Measurements from ENCODE around the gene JMY.

The JMY gene

DNA sequence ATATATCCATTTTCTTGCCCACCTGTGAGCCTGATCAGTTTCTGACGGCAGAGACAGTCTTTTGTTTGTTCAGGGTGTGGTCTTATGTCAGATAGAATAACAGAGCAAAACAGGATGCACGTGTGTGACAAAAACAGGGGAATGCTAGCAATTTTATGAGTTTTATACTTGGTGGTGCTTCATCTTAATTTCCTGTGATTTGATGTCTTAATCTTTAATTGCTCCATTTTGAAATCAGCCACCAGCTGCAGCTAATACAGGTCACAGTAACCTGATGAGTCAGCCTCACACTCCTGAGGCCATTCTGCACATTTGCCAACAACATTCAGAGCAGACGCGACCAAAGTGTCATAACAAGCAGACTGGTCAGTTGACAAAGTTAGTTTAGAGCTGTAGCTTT, 42.3 kb upstream of the JMY start:
- H3K9ac ChIP-seq (ENCODE audit: low read length) = no peak overlapping the region
- H3K27ac ChIP-seq (ENCODE audit: low read depth, low read length) = no peak overlapping the region
- no peak overlapping the region for H3K4me2 ChIP-seq (ENCODE audit: low read length)
- H3K4me1 ChIP-seq (ENCODE audit: control insufficient read depth, low read depth, low read length) = no peaks in the 10 kb centered on the region
- no peak overlapping the region for H4K5ac ChIP-seq (ENCODE audit: low read length)
- H3K56ac ChIP-seq (ENCODE audit: low read length) = no peak overlapping the region
- no peak overlapping the region for H4K8ac ChIP-seq (ENCODE audit: low read depth, low read length)
- no peaks in the 10 kb centered on the region for H3K36me3 ChIP-seq (ENCODE audit: control insufficient read depth, insufficient read depth, low read length)
- H2BK120ac ChIP-seq (ENCODE audit: low read depth, low read length) = no peak overlapping the region
- no peak overlapping the region for H3K18ac ChIP-seq (ENCODE audit: low read length)
- no peak overlapping the region for H3K4me3 ChIP-seq (ENCODE audit: low read length)
- H3K79me1 ChIP-seq (ENCODE audit: low read length) = no peaks in the 10 kb centered on the region
- no peaks in the 10 kb centered on the region for H3K27me3 ChIP-seq (ENCODE audit: insufficient read depth, low read length, poor library complexity)
- H2AK5ac ChIP-seq (ENCODE audit: low read length) = no peak overlapping the region
- DNase-seq = no peak
- no CpG with 5 or more reads among the region's 4 CpGs for WGBS (ENCODE audit: extremely low coverage, insufficient coverage, low lambda C conversion rate)
- no peak overlapping the region for H2BK15ac ChIP-seq (replicated peaks; ENCODE audit: low read depth)
- no peak overlapping the region for H3K23ac ChIP-seq (ENCODE audit: low read length)
- no peak overlapping the region for H3K4ac ChIP-seq (ENCODE audit: low read depth, low read length)
- no peaks in the 10 kb centered on the region for H3K79me2 ChIP-seq (ENCODE audit: control insufficient read depth, insufficient read depth, low read length)
- no peak overlapping the region for H2BK5ac ChIP-seq (ENCODE audit: low read length)

DNA sequence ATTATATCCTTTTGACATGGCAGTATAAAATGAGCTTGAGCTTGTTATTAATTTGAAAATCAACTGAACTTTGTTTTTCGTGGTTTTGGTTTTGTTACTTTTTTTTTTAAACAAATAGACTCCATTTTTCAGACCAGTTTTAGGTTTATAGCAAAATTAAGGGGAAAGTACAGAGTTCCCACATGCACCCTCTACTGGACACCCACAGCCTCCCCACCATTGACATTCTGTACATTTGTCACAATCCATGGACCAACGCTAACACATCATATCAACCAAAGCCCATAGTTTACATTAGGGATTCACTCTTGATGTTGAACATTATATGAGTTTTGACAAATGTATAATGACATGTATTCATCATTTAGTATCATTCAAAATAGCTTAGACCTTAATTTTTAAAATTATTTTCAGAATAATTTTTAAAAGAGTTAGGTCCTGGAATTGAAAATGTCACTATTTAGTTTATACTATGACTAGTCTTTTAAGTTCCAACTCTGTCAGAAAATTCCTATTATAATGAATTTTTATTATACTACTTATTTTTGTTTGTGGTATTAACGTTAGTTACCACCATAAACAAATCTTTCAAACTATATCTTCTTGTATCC, 35.3 kb upstream of the JMY start:
- no peak overlapping the region for H4K8ac ChIP-seq (ENCODE audit: low read depth, low read length)
- H3K79me1 ChIP-seq (ENCODE audit: low read length) = no peaks in the 10 kb centered on the region
- no peak overlapping the region for H2BK120ac ChIP-seq (ENCODE audit: low read depth, low read length)
- WGBS (ENCODE audit: extremely low coverage, insufficient coverage, low lambda C conversion rate) = no CpG with 5 or more reads among the region's 3 CpGs
- H3K27me3 ChIP-seq (ENCODE audit: insufficient read depth, low read length, poor library complexity) = no peaks in the 10 kb centered on the region
- no peak for DNase-seq
- no peaks in the 10 kb centered on the region for H3K36me3 ChIP-seq (ENCODE audit: control insufficient read depth, insufficient read depth, low read length)
- no peak overlapping the region for H2AK5ac ChIP-seq (ENCODE audit: low read length)
- H3K9ac ChIP-seq (ENCODE audit: low read length) = no peak overlapping the region
- H3K79me2 ChIP-seq (ENCODE audit: control insufficient read depth, insufficient read depth, low read length) = no peaks in the 10 kb centered on the region
- no peak overlapping the region for H2BK5ac ChIP-seq (ENCODE audit: low read length)
- no peak overlapping the region for H3K18ac ChIP-seq (ENCODE audit: low read length)
- H3K23ac ChIP-seq (ENCODE audit: low read length) = no peak overlapping the region
- H3K4me1 ChIP-seq (ENCODE audit: control insufficient read depth, low read depth, low read length) = peaks cover 2% of the 10 kb centered on the region
- H3K4ac ChIP-seq (ENCODE audit: low read depth, low read length) = no peak overlapping the region
- H3K27ac ChIP-seq (ENCODE audit: low read depth, low read length) = no peak overlapping the region
- no peak overlapping the region for H3K56ac ChIP-seq (ENCODE audit: low read length)
- no peak overlapping the region for H3K4me3 ChIP-seq (ENCODE audit: low read length)
- no peak overlapping the region for H4K5ac ChIP-seq (ENCODE audit: low read length)
- no peak overlapping the region for H3K4me2 ChIP-seq (ENCODE audit: low read length)
- no peak overlapping the region for H2BK15ac ChIP-seq (replicated peaks; ENCODE audit: low read depth)

DNA sequence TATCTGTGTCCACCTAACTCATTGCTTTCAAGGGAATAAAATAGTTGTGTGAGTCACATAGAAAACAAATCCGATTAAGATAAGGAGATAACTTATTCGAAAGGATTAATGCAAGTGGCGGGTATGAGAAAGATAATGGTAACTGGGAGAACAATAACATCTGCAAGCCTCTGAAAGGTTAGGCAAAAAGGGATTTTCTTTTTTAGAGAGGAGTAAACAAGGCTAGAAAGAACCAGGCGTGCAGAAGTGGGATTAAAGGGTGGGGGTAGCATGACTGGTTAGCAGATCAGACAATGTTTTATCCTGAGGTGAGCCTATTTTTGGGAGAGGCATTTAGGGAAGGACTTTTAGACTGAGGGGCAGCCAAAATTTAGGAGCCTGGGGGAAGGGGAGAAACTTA, 34.7 kb upstream of the JMY start:
- H3K79me2 ChIP-seq (ENCODE audit: control insufficient read depth, insufficient read depth, low read length) = no peaks in the 10 kb centered on the region
- H4K5ac ChIP-seq (ENCODE audit: low read length) = no peak overlapping the region
- no peak overlapping the region for H2AK5ac ChIP-seq (ENCODE audit: low read length)
- H2BK15ac ChIP-seq (replicated peaks; ENCODE audit: low read depth) = no peak overlapping the region
- H3K18ac ChIP-seq (ENCODE audit: low read length) = no peak overlapping the region
- no peaks in the 10 kb centered on the region for H3K27me3 ChIP-seq (ENCODE audit: insufficient read depth, low read length, poor library complexity)
- H3K27ac ChIP-seq (ENCODE audit: low read depth, low read length) = peak overlapping the region; percentile 83
- peaks cover 2% of the 10 kb centered on the region for H3K4me1 ChIP-seq (ENCODE audit: control insufficient read depth, low read depth, low read length)
- H3K23ac ChIP-seq (ENCODE audit: low read length) = no peak overlapping the region
- H3K79me1 ChIP-seq (ENCODE audit: low read length) = no peaks in the 10 kb centered on the region
- H3K36me3 ChIP-seq (ENCODE audit: control insufficient read depth, insufficient read depth, low read length) = no peaks in the 10 kb centered on the region
- peak overlapping the region; percentile 56 for H4K8ac ChIP-seq (ENCODE audit: low read depth, low read length)
- H3K56ac ChIP-seq (ENCODE audit: low read length) = peak overlapping the region; percentile 62
- no peak overlapping the region for H3K9ac ChIP-seq (ENCODE audit: low read length)
- no peak overlapping the region for H3K4me3 ChIP-seq (ENCODE audit: low read length)
- DNase-seq = peak; percentile 72
- H3K4ac ChIP-seq (ENCODE audit: low read depth, low read length) = no peak overlapping the region
- no peak overlapping the region for H2BK120ac ChIP-seq (ENCODE audit: low read depth, low read length)
- no peak overlapping the region for H2BK5ac ChIP-seq (ENCODE audit: low read length)
- no peak overlapping the region for H3K4me2 ChIP-seq (ENCODE audit: low read length)
- WGBS (ENCODE audit: extremely low coverage, insufficient coverage, low lambda C conversion rate) = no CpG with 5 or more reads among the region's 4 CpGs

GRCh38 chr5:79202076-79202475, 33.9 kb upstream of the JMY start:
- Histone ChIP-seq H2AK5ac (ENCODE audit: low read length) (no peak overlapping the region), H3K27ac (ENCODE audit: low read depth, low read length) (no peak overlapping the region), H3K56ac (ENCODE audit: low read length) (no peak overlapping the region)

GRCh38 chr5:79205965-79206364, 30.0 kb upstream of the JMY start:
- H3K27ac ChIP-seq (ENCODE audit: low read depth, low read length) = no peak overlapping the region
- no peak overlapping the region for H3K23ac ChIP-seq (ENCODE audit: low read length)
- no CpG with 5 or more reads among the region's 3 CpGs for WGBS (ENCODE audit: extremely low coverage, insufficient coverage, low lambda C conversion rate)
- H3K79me2 ChIP-seq (ENCODE audit: control insufficient read depth, insufficient read depth, low read length) = no peaks in the 10 kb centered on the region
- H4K8ac ChIP-seq (ENCODE audit: low read depth, low read length) = no peak overlapping the region
- no peak overlapping the region for H2BK120ac ChIP-seq (ENCODE audit: low read depth, low read length)
- no peak overlapping the region for H2BK5ac ChIP-seq (ENCODE audit: low read length)
- no peak overlapping the region for H3K56ac ChIP-seq (ENCODE audit: low read length)
- H3K79me1 ChIP-seq (ENCODE audit: low read length) = no peaks in the 10 kb centered on the region
- H2AK5ac ChIP-seq (ENCODE audit: low read length) = no peak overlapping the region
- no peak overlapping the region for H3K4me3 ChIP-seq (ENCODE audit: low read length)
- no peaks in the 10 kb centered on the region for H3K36me3 ChIP-seq (ENCODE audit: control insufficient read depth, insufficient read depth, low read length)
- no peak for DNase-seq
- H2BK15ac ChIP-seq (replicated peaks; ENCODE audit: low read depth) = no peak overlapping the region
- no peak overlapping the region for H3K18ac ChIP-seq (ENCODE audit: low read length)
- H3K4me1 ChIP-seq (ENCODE audit: control insufficient read depth, low read depth, low read length) = peaks cover 2% of the 10 kb centered on the region
- no peak overlapping the region for H4K5ac ChIP-seq (ENCODE audit: low read length)
- H3K4ac ChIP-seq (ENCODE audit: low read depth, low read length) = no peak overlapping the region
- no peak overlapping the region for H3K4me2 ChIP-seq (ENCODE audit: low read length)
- no peaks in the 10 kb centered on the region for H3K27me3 ChIP-seq (ENCODE audit: insufficient read depth, low read length, poor library complexity)
- no peak overlapping the region for H3K9ac ChIP-seq (ENCODE audit: low read length)

More at GRCh38 chr5:79202076-79202475, 33.9 kb upstream of the JMY start:
- Histone ChIP-seq H3K36me3 (ENCODE audit: control insufficient read depth, insufficient read depth, low read length) (no peaks in the 10 kb centered on the region), H3K79me2 (ENCODE audit: control insufficient read depth, insufficient read depth, low read length) (no peaks in the 10 kb centered on the region), H2BK5ac (ENCODE audit: low read length) (no peak overlapping the region), H3K4me1 (ENCODE audit: control insufficient read depth, low read depth, low read length) (peaks cover 2% of the 10 kb centered on the region), H3K4me2 (ENCODE audit: low read length) (no peak overlapping the region), H3K27me3 (ENCODE audit: insufficient read depth, low read length, poor library complexity) (no peaks in the 10 kb centered on the region), H3K18ac (ENCODE audit: low read length) (no peak overlapping the region), H2BK15ac (replicated peaks; ENCODE audit: low read depth) (no peak overlapping the region), H3K23ac (ENCODE audit: low read length) (no peak overlapping the region), H4K8ac (ENCODE audit: low read depth, low read length) (no peak overlapping the region), H3K9ac (ENCODE audit: low read length) (no peak overlapping the region), H3K79me1 (ENCODE audit: low read length) (no peaks in the 10 kb centered on the region), H3K4ac (ENCODE audit: low read depth, low read length) (no peak overlapping the region), H2BK120ac (ENCODE audit: low read depth, low read length) (peak overlapping the region; percentile 73), H3K4me3 (ENCODE audit: low read length) (no peak overlapping the region), H4K5ac (ENCODE audit: low read length) (no peak overlapping the region)
- no peak for DNase-seq

GRCh38 chr5:79206541-79206940, 29.4 kb upstream of the JMY start:
- H2BK5ac ChIP-seq (ENCODE audit: low read length) = no peak overlapping the region
- no peak overlapping the region for H4K5ac ChIP-seq (ENCODE audit: low read length)
- no peaks in the 10 kb centered on the region for H3K79me1 ChIP-seq (ENCODE audit: low read length)
- no CpG with 5 or more reads among the region's 3 CpGs for WGBS (ENCODE audit: extremely low coverage, insufficient coverage, low lambda C conversion rate)
- no peaks in the 10 kb centered on the region for H3K4me1 ChIP-seq (ENCODE audit: control insufficient read depth, low read depth, low read length)
- H3K56ac ChIP-seq (ENCODE audit: low read length) = no peak overlapping the region
- H3K23ac ChIP-seq (ENCODE audit: low read length) = no peak overlapping the region
- no peak overlapping the region for H3K18ac ChIP-seq (ENCODE audit: low read length)
- no peak overlapping the region for H3K4ac ChIP-seq (ENCODE audit: low read depth, low read length)
- no peak overlapping the region for H3K27ac ChIP-seq (ENCODE audit: low read depth, low read length)
- no peak overlapping the region for H3K9ac ChIP-seq (ENCODE audit: low read length)
- no peak overlapping the region for H3K4me2 ChIP-seq (ENCODE audit: low read length)
- no peak overlapping the region for H3K4me3 ChIP-seq (ENCODE audit: low read length)
- no peak overlapping the region for H4K8ac ChIP-seq (ENCODE audit: low read depth, low read length)
- H3K36me3 ChIP-seq (ENCODE audit: control insufficient read depth, insufficient read depth, low read length) = no peaks in the 10 kb centered on the region
- DNase-seq = no peak
- no peak overlapping the region for H2BK120ac ChIP-seq (ENCODE audit: low read depth, low read length)
- no peak overlapping the region for H2AK5ac ChIP-seq (ENCODE audit: low read length)
- no peaks in the 10 kb centered on the region for H3K27me3 ChIP-seq (ENCODE audit: insufficient read depth, low read length, poor library complexity)
- H2BK15ac ChIP-seq (replicated peaks; ENCODE audit: low read depth) = no peak overlapping the region
- no peaks in the 10 kb centered on the region for H3K79me2 ChIP-seq (ENCODE audit: control insufficient read depth, insufficient read depth, low read length)
